Stimulated activated CD4-positive, alpha-beta T cell treated with anti-CD3 and anti-CD28 coated beads, Interleukin-4, amount 100 ng/mL, for 1 hour (primary cell): ENCODE measurements around the gene SLC10A2.

Experiments used
- DNase-seq: peaks from one replicate; pipeline ENCODE4 v3.0.0-alpha.2; 2020

The SLC10A2 gene

GRCh38 chr13:103044056-103044455 is 22.2 kb downstream of the SLC10A2 start:
- no peak for DNase-seq

GRCh38 chr13:103040006-103040405 is 26.2 kb downstream of the SLC10A2 start:
- no peak for DNase-seq

GRCh38 chr13:103039183-103039582 is 27.0 kb downstream of the SLC10A2 start:
- no peak for DNase-seq

- no peak for DNase-seq
Observed at GRCh38 chr13:103036268-103036667, 29.9 kb downstream of the SLC10A2 start.

- DNase-seq = no peak
Observed at GRCh38 chr13:103033999-103034398, 32.2 kb downstream of the SLC10A2 start.

- no peak for DNase-seq
Observed at GRCh38 chr13:103031332-103031873, 34.8 kb downstream of the SLC10A2 start.

- DNase-seq = no peak
Observed at GRCh38 chr13:103030776-103031175, 35.4 kb downstream of the SLC10A2 start.

- DNase-seq = no peak
Observed at GRCh38 chr13:103029798-103030197, 36.4 kb downstream of the SLC10A2 start.

GRCh38 chr13:103022336-103022735 is 43.9 kb downstream of the SLC10A2 start:
- no peak for DNase-seq

GRCh38 chr13:103018556-103018955 is 47.7 kb downstream of the SLC10A2 start:
- no peak for DNase-seq

GRCh38 chr13:103012646-103013045 is 53.6 kb downstream of the SLC10A2 start:
- DNase-seq = no peak

GRCh38 chr13:103009051-103009840 is 57.0 kb downstream of the SLC10A2 start:
- DNase-seq = no peak

GRCh38 chr13:103007427-103007762 is 58.8 kb downstream of the SLC10A2 start:
- DNase-seq = no peak

- DNase-seq = no peak
Observed at GRCh38 chr13:103006641-103007426, 59.4 kb downstream of the SLC10A2 start.

- no peak for DNase-seq
Observed at GRCh38 chr13:103004661-103005345, 61.4 kb downstream of the SLC10A2 start.

GRCh38 chr13:103003631-103004030 is 62.6 kb downstream of the SLC10A2 start:
- DNase-seq = no peak

GRCh38 chr13:103002279-103002678 is 63.9 kb downstream of the SLC10A2 start:
- no peak for DNase-seq

GRCh38 chr13:103000157-103000556 is 66.1 kb downstream of the SLC10A2 start:
- DNase-seq = no peak

- no peak for DNase-seq
Observed at GRCh38 chr13:102999499-102999898, 66.7 kb downstream of the SLC10A2 start.
